ENCODE data around the gene CST9. TPM values are rescaled to one million over a fixed set of nuclear protein-coding genes. Genes with fewer than 3 reads are reported as not detected.
A peak's percentile ranks its signal among the peaks of the same experiment; 100 is the strongest.

CST9 gene
- total and polyA plus RNA-seq, 2 of the 13 experiments (the other 11 are each of a cell fraction or from before 2014, with no cell fraction given): 0.07 TPM; not detected in 1

DNA sequence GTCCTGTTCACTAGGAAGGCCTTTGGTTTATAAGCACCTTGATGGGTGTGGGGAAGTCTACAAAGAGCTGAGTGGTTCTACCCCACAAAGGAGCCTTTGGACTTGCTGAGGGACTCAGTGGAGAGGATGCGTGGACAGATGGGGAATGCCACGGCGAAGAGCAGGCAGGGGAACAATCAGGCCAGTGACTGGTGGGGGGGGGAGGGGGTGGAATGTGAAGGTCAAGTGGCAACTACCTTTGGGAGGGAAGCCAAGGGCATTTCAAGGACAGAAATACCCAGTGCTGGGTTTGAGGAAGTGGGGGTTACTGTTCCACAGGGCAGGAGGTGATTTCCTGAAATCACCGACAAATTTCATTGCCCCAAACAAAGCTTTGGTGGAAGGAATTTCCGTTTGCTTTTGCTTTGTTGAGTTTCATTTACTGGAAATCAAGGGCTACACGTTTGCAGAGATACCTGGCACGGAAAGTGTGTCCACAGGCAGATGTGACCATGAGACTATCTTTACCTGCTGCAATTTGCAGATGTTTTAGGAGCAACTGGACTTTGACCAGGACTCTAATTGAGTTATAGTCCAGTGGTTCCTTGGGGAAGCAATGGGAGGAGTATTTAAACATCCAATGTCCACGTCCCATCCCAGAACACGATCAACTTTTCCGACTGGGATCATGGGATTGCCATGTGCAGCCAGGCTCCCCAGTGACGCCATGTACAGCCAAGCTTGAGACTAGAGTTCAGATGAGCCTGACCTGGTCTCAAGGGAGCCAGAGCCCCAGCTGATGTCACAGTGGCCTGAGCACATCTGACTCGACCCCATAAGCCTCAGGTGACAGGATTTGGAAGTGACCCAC lies 24.1 kb upstream of the CST9 start (continued):
- TF ChIP-seq KDM2A (CRISPR knock-in tag; IDR thresholded peaks at IDR 0.05; ENCODE audit: borderline replicate concordance, low read depth) (peak; percentile 75), HCFC1 (IDR thresholded peaks at IDR 0.05; ENCODE audit: low read depth, low read length) (no peak), KIAA2018 (CRISPR knock-in tag; IDR thresholded peaks at IDR 0.05; ENCODE audit: borderline replicate concordance) (no peak), IKZF5 (CRISPR knock-in tag; IDR thresholded peaks at IDR 0.05) (no peak; the same call in 1 of the 2 replicates), NCOA5 (CRISPR knock-in tag; IDR thresholded peaks at IDR 0.05) (no peak), TCF7 (IDR thresholded peaks at IDR 0.05; ENCODE audit: low read depth) (no peak), MYNN (CRISPR knock-in tag; IDR thresholded peaks at IDR 0.05; ENCODE audit: low read depth) (no peak), TCF12 (IDR thresholded peaks at IDR 0.05) (no peak), TCF12 (CRISPR knock-in tag; IDR thresholded peaks at IDR 0.05) (no peak), PAWR (CRISPR knock-in tag; IDR thresholded peaks at IDR 0.05; ENCODE audit: borderline replicate concordance) (peak; percentile 7; the same call in 1 of the 2 replicates), HNRNPK (IDR thresholded peaks at IDR 0.05; ENCODE audit: low read depth, low read length, poor library complexity, severe bottlenecking) (no peak)
- TF ChIP-seq, protein P1, sequence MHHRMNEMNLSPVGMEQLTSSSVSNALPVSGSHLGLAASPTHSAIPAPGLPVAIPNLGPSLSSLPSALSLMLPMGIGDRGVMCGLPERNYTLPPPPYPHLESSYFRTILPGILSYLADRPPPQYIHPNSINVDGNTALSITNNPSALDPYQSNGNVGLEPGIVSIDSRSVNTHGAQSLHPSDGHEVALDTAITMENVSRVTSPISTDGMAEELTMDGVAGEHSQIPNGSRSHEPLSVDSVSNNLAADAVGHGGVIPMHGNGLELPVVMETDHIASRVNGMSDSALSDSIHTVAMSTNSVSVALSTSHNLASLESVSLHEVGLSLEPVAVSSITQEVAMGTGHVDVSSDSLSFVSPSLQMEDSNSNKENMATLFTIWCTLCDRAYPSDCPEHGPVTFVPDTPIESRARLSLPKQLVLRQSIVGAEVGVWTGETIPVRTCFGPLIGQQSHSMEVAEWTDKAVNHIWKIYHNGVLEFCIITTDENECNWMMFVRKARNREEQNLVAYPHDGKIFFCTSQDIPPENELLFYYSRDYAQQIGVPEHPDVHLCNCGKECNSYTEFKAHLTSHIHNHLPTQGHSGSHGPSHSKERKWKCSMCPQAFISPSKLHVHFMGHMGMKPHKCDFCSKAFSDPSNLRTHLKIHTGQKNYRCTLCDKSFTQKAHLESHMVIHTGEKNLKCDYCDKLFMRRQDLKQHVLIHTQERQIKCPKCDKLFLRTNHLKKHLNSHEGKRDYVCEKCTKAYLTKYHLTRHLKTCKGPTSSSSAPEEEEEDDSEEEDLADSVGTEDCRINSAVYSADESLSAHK (CRISPR knock-in tag; IDR thresholded peaks at IDR 0.05; ENCODE audit: borderline replicate concordance): no peak
- TF ChIP-seq, protein P2, sequence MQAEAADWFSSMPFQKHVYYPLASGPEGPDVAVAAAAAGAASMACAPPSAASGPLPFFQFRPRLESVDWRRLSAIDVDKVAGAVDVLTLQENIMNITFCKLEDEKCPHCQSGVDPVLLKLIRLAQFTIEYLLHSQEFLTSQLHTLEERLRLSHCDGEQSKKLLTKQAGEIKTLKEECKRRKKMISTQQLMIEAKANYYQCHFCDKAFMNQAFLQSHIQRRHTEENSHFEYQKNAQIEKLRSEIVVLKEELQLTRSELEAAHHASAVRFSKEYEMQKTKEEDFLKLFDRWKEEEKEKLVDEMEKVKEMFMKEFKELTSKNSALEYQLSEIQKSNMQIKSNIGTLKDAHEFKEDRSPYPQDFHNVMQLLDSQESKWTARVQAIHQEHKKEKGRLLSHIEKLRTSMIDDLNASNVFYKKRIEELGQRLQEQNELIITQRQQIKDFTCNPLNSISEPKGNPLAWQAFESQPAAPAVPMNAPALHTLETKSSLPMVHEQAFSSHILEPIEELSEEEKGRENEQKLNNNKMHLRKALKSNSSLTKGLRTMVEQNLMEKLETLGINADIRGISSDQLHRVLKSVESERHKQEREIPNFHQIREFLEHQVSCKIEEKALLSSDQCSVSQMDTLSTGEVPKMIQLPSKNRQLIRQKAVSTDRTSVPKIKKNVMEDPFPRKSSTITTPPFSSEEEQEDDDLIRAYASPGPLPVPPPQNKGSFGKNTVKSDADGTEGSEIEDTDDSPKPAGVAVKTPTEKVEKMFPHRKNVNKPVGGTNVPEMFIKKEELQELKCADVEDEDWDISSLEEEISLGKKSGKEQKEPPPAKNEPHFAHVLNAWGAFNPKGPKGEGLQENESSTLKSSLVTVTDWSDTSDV (CRISPR knock-in tag; IDR thresholded peaks at IDR 0.05): 0 out of 2 replicates have a peak, but pooled peaks have one; percentile 71

Data from HepG2 (cell line).